Transverse colon (tissue), 3 donors: ENCODE results near the gene KLHL42.

Experiments used
- POLR2A ChIP-seq: fragments of 450-650 bp; IDR thresholded peaks from one replicate; pipeline ENCODE4 v1.6.1; 2016; ENCODE audit warnings: antibody characterized with exemption, mild to moderate bottlenecking, moderate library complexity
- TF ChIP-seq, protein P1 (sequence below), 5 experiments: fragments of 200-600 bp in 3 of 5; fragments of 450-650 bp in 2 of 5; sonication (generic) in 3 of 5; IDR thresholded peaks; 1 replicate in 2 of 5; 2 replicates in 3 of 5; pipeline ENCODE4 v1.5.1; 2016 to 2017; ENCODE audit warnings: antibody characterized with exemption in 5 of 5, inconsistent platforms in 3 of 5, mild to moderate bottlenecking in 2 of 5, moderate library complexity in 1 of 5

DNA sequence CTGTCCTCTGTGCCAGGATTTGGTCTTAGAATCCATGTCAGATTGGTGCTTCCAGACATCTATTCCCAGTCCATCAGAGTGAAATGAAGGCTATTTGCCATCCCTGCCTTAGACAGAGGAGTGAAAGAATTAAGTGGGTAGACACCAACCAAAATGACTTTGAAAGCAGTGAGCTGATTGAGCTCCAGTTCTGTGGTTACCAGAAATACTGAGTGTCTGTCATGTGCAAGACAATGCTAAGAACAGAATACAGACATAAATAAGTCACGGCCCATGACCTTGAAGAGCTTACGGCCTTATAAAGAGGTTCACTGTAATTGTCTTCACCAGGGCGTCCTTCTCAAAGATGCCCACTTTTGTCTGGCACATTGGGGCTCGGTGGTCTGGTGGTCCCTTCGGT lies 21.6 kb downstream of the KLHL42 start:
- TF ChIP-seq POLR2A = no peak
- TF ChIP-seq, protein P1, sequence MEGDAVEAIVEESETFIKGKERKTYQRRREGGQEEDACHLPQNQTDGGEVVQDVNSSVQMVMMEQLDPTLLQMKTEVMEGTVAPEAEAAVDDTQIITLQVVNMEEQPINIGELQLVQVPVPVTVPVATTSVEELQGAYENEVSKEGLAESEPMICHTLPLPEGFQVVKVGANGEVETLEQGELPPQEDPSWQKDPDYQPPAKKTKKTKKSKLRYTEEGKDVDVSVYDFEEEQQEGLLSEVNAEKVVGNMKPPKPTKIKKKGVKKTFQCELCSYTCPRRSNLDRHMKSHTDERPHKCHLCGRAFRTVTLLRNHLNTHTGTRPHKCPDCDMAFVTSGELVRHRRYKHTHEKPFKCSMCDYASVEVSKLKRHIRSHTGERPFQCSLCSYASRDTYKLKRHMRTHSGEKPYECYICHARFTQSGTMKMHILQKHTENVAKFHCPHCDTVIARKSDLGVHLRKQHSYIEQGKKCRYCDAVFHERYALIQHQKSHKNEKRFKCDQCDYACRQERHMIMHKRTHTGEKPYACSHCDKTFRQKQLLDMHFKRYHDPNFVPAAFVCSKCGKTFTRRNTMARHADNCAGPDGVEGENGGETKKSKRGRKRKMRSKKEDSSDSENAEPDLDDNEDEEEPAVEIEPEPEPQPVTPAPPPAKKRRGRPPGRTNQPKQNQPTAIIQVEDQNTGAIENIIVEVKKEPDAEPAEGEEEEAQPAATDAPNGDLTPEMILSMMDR (IDR thresholded peaks at IDR 0.05) = no peak
